ENCODE measurements around the gene ADCY5.

The ADCY5 gene

DNA sequence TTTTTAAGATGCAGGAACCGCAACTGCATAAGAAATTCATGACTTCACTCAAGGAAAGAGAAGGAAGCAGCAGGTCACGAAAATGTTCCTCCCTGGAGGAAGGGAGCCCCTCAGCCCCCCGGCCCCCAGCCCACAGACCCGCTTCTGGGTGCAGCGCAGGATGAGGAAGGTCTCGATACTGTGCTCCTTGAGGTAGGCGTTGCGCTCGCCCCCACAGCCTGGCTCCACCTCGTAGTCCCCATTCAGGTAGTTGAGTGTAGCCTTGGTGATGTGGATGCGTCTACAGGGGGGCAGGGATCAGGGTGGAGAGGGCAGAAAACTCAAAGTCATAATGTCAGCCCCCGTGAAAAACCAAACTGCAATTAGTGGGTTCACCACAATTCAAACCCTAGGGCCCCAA, 121.4 kb downstream of the ADCY5 start:
- no peaks in the 10 kb centered on the region for H3K36me3 Mint-ChIP-seq (ENCODE audit: low read depth)

DNA sequence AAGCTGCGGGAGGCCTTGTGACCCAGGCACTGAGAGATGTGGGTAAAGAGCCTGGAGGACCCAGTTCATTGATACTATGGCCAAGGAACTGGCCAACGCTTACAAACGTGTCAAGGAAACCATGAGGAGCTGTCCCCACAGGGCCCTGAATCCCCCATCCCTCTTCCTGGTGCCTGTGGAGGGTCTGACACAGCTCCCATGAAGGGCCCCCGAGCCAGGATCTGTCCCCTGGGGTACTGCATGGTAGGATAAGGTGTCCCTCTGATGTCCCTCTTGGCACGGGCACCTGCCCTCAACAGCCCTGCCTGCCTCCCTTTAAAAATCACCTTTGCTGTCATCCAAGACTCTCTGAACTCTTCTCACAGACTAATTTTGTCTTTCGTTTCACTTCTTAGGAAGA, 122.4 kb downstream of the ADCY5 start:
- TF ChIP-seq CTCF (IDR thresholded peaks at IDR 0.05), result no peak
- H3K27me3 Mint-ChIP-seq (ENCODE audit: low read depth, poor library complexity), result peaks cover 33% of the 10 kb centered on the region
- no peak overlapping the region for H3K27ac Mint-ChIP-seq
- DNase-seq, result no peak
- peaks cover 26% of the 10 kb centered on the region for H3K4me1 Mint-ChIP-seq
- H3K9me3 Mint-ChIP-seq, result no peaks in the 10 kb centered on the region
- no peak overlapping the region for H3K4me3 Mint-ChIP-seq
- no peaks in the 10 kb centered on the region for H3K36me3 Mint-ChIP-seq (ENCODE audit: low read depth)

More for the DNA sequence above, 121.4 kb downstream of the ADCY5 start:
- no peak overlapping the region for H3K4me3 Mint-ChIP-seq
- H3K9me3 Mint-ChIP-seq, result no peaks in the 10 kb centered on the region
- H3K27me3 Mint-ChIP-seq (ENCODE audit: low read depth, poor library complexity), result peaks cover 33% of the 10 kb centered on the region
- no peak overlapping the region for H3K27ac Mint-ChIP-seq
- no peak for TF ChIP-seq CTCF (IDR thresholded peaks at IDR 0.05)
- peaks cover 25% of the 10 kb centered on the region for H3K4me1 Mint-ChIP-seq
- no peak for DNase-seq

DNA sequence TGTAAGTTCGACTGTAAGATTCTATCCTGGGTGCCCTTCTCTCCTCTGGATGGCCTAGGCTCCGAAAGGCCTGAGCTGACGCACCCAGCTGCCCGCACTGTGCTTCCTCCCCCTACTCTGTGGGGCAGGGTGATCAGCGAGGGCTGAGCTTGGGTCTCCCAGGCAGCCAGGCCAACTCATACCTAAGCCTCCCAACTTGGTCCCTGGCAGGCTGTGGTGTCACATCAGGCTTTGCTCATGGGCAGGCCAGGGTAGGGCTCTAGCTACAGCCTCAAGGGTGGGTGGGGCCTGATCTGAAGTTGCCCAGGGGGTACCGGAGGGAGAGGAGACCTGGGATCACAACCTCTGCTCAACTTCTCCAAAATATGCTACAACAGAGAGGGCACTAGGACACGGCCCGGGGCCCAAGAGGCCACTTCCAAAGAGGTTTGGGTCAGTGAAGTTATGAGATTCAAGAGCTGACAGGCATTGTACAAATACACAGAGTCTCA, 123.1 kb downstream of the ADCY5 start:
- DNase-seq, result no peak
- no peaks in the 10 kb centered on the region for H3K9me3 Mint-ChIP-seq
- H3K27ac Mint-ChIP-seq, result no peak overlapping the region
- no peaks in the 10 kb centered on the region for H3K36me3 Mint-ChIP-seq (ENCODE audit: low read depth)
- H3K27me3 Mint-ChIP-seq (ENCODE audit: low read depth, poor library complexity), result peaks cover 37% of the 10 kb centered on the region
- peaks cover 23% of the 10 kb centered on the region for H3K4me1 Mint-ChIP-seq
- H3K4me3 Mint-ChIP-seq, result no peak overlapping the region
- no peak for TF ChIP-seq CTCF (IDR thresholded peaks at IDR 0.05)

DNA sequence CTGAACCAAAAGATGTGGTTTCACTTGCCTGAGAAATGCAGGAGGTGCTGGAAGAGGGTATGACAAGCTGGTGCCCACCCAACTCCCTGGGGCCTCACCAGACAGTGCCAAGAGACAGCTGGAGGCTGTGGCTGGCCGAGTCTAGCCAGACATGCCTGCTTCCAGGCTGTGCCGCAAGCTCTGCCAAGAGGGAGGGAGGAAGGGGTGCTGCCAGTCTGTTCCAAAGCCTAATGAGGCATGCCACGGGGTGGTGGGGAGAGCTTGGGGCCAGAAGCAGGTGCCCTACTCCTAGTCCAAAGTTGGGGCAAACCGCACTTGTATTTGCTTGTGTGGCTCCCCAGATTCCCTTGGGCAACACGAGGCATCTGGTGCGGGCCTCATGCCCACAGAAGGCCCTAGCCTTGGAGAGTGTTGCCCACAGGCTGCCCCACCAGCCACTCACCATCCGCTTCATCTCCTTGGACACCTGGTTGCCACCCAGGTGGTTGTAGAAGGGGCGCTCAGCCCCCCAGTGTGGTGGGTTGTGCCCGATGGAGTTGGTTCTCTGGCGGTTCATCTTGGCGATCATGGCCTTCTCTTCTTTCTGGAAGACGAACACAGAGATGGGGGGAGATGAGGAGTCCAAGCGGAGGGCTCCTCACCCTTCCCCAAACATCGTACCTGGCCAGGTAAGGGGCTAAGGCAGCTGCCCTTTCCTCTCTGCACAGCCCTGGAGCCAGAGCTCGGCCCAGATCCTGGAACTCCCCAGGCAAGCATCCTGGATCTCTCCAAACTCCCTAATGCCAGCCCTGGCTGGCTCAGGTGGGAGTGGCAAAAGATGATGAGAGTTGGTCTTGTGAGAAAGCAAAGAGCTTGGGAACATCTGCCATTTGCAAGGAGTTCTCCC, 123.8 kb downstream of the ADCY5 start:
- DNase-seq, result no peak
- H3K4me1 Mint-ChIP-seq, result peaks cover 16% of the 10 kb centered on the region
- no peak overlapping the region for H3K4me3 Mint-ChIP-seq
- H3K9me3 Mint-ChIP-seq, result no peaks in the 10 kb centered on the region
- TF ChIP-seq CTCF (IDR thresholded peaks at IDR 0.05), result no peak
- peaks cover 43% of the 10 kb centered on the region for H3K27me3 Mint-ChIP-seq (ENCODE audit: low read depth, poor library complexity)
- no peak overlapping the region for H3K27ac Mint-ChIP-seq
- no peaks in the 10 kb centered on the region for H3K36me3 Mint-ChIP-seq (ENCODE audit: low read depth)

GRCh38 chr3:123323781-123324180, 125.1 kb downstream of the ADCY5 start:
- DNase-seq, result no peak
- Mint-ChIP-seq H3K27ac (no peak overlapping the region), H3K36me3 (ENCODE audit: low read depth) (no peaks in the 10 kb centered on the region), H3K4me3 (no peak overlapping the region), H3K9me3 (no peaks in the 10 kb centered on the region), H3K27me3 (ENCODE audit: low read depth, poor library complexity) (peaks cover 38% of the 10 kb centered on the region), H3K4me1 (peaks cover 9% of the 10 kb centered on the region)
- no peak for TF ChIP-seq CTCF (IDR thresholded peaks at IDR 0.05)

GRCh38 chr3:123322866-123323265, 126.0 kb downstream of the ADCY5 start:
- TF ChIP-seq CTCF (IDR thresholded peaks at IDR 0.05), result no peak
- DNase-seq, result no peak
- Mint-ChIP-seq H3K27ac (no peak overlapping the region), H3K27me3 (ENCODE audit: low read depth, poor library complexity) (peaks cover 33% of the 10 kb centered on the region), H3K36me3 (ENCODE audit: low read depth) (peaks cover 4% of the 10 kb centered on the region), H3K9me3 (no peaks in the 10 kb centered on the region), H3K4me1 (peaks cover 9% of the 10 kb centered on the region), H3K4me3 (no peak overlapping the region)
